GM11168 (cell line): ENCODE measurements around the gene BCL2L13.

Source experiments
- in situ Hi-C: fragments of 300-500 bp; cut with MboI; formaldehyde crosslinking; loops from one replicate; pipeline ENCODE4 v1.12.0; 2022; ENCODE audit warnings: low sequenced_read_pairs; ENCODE audit not compliant: unreplicated experiment

Gene BCL2L13, protein sequence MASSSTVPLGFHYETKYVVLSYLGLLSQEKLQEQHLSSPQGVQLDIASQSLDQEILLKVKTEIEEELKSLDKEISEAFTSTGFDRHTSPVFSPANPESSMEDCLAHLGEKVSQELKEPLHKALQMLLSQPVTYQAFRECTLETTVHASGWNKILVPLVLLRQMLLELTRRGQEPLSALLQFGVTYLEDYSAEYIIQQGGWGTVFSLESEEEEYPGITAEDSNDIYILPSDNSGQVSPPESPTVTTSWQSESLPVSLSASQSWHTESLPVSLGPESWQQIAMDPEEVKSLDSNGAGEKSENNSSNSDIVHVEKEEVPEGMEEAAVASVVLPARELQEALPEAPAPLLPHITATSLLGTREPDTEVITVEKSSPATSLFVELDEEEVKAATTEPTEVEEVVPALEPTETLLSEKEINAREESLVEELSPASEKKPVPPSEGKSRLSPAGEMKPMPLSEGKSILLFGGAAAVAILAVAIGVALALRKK

GRCh38 chr22:17638432-17639246 lies at the start of gene BCL2L13:
TSS of gene BCL2L13 (plus strand) at chr22:17638757. CDS start at chr22:17655712, 16,955 bp downstream.
- in situ Hi-C loops = no loop called here

GRCh38 chr22:17589810-17590375 lies 48.7 kb upstream of the BCL2L13 start:
- in situ Hi-C loops = no loop called here

DNA sequence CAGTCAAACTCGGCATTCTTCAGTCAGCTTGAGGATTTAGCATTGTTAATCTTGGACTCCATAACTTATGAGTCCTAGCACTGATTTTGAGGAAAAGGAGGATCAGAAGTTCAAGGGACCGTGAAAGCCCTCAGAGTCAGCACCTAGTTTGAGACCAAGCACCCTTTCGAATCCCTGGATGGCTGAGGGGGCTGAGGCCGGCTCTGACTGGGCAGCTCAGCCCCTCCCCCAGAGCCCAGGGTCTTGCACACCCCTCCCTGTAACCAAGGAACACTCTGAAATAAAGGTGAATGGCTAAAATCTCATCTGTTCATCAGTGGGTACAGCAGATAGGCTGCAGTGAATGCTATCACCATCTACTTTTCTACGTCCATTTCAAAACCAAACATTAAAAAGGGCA lies 48.0 kb upstream of the BCL2L13 start:
- in situ Hi-C loops = no loop called here

DNA sequence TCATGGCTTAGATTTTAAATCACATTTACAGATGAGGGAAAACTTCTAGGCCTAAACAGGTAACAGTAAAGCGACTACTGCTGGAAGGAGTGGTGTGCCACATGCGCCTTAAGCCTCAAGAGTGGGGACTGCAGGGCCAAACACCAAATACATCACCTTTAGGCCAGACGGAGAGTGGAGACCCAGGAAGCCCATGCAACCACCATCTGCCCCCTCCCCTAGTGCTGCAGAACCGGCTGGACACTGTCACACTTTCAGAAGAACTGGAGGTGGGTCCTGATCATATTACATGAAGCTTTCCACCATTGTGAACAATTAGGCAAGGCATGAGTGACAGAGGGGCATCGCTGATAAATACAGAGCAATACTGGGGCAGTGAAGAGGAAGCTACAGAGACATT lies 46.4 kb upstream of the BCL2L13 start:
- in situ Hi-C loops = no loop called here

GRCh38 chr22:17596226-17596625 lies 42.3 kb upstream of the BCL2L13 start:
- in situ Hi-C loops = no loop called here

DNA sequence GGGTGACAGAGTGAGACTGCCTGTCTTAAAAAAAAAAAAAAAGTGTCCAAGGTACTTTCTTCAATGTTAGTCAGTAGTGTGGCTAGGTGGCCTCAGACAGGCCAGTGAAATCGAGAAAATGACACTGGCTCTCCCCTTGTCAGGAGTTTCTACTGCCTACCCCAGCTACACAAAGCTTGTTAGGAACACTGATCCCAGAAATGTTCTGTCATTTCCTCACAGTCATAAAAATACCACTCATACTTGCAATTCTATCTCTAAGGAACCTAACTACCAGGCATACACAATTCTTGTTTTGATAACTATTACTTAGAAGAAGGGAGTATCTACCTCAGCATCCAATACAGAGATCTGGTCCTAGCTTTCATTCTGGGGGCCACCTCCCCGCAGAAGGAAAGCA lies 41.3 kb upstream of the BCL2L13 start:
- in situ Hi-C loops = no loop called here

GRCh38 chr22:17598318-17598717 lies 40.2 kb upstream of the BCL2L13 start:
- in situ Hi-C loops = no loop called here

GRCh38 chr22:17601031-17601430 lies 37.5 kb upstream of the BCL2L13 start:
- in situ Hi-C loops = no loop called here

- in situ Hi-C loops = no loop called here
Measured at GRCh38 chr22:17603668-17604067, 34.9 kb upstream of the BCL2L13 start.

- in situ Hi-C loops = no loop called here
Measured at GRCh38 chr22:17606496-17606895, 32.1 kb upstream of the BCL2L13 start.

DNA sequence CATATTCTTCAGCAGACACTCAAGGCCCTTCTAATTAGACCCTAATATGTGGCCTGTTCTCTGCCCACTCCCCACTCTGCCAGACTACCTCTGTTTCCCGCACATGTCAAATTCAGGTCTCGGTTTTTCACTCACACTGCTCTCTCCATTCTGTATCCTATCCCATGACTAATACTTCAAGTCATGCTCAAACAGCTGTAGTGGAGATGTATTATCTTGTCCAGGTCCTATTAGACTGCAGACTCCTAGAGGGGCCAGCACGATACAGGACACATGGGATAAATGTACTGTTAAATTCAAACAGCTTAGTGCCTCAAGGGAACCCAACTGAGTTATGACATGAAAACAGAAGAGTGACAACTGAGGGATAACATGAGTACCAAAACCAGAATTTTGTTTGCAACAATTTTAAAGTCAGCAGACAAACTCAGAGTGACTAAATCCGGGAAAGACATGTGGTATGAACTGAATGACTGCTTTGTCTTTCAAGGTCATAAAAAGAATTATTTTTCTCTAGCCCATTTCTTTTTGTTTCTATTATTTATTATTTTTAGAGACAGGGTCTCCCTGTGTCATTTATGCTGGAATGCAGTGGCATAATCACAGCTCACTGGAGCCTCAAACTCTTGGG lies 30.6 kb upstream of the BCL2L13 start:
- in situ Hi-C loops = no loop called here

DNA sequence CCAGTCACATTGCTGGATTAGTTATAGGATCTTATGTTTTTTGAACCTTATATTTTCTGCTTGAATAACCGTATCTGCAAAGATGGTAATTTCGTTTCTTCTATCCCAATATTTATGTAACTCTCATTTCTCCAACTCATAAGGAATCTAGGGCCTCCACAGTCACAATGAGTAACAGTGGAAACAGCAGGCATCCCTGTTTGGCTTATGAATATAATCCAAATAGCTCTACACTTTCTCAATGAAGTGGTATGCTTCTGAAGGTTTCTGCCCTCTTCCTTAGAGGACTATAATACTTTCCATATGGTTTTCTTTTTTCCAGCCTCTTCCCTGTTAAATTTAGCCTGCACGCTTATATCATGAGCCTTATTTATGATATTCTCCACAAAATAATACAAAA lies 26.5 kb upstream of the BCL2L13 start:
- in situ Hi-C loops = no loop called here

GRCh38 chr22:17613280-17613679 lies 25.3 kb upstream of the BCL2L13 start:
- in situ Hi-C loops = no loop called here

- in situ Hi-C loops = no loop called here
Measured at GRCh38 chr22:17627961-17628405, 10.6 kb upstream of the BCL2L13 start.

GRCh38 chr22:17628406-17629172 lies 10.0 kb upstream of the BCL2L13 start, which contains the start of gene ATP6V1E1:
TSS of gene ATP6V1E1 (minus strand) at chr22:17628749. CDS start at chr22:17628635, 114 bp downstream.
- in situ Hi-C loops = no loop called here

DNA sequence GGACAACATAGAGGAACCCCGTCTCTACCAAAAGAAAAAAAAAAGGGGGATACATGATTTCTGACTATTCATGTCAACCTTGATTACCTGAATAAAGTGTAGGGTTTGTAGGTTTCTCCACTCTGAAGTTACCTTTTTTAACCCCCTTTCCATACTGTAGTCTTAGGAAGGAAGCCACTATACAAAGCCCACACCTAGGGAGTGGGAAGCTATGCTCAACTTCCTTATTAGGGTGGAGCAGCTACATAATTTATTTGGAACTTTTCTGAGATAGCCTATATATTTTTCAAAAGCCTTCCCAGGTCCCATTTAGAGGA lies 9.4 kb upstream of the BCL2L13 start:
- in situ Hi-C loops = no loop called here

GRCh38 chr22:17629641-17630040 lies 8.9 kb upstream of the BCL2L13 start:
- in situ Hi-C loops = no loop called here

- in situ Hi-C loops = no loop called here
Measured at GRCh38 chr22:17631076-17631565, 7.4 kb upstream of the BCL2L13 start.

GRCh38 chr22:17633217-17633997 lies 5.2 kb upstream of the BCL2L13 start:
- in situ Hi-C loops = no loop called here
